Testis (tissue), 3 donors: ENCODE results near the gene PTPRT. TPM values are rescaled to one million over a fixed set of nuclear protein-coding genes. Genes with fewer than 3 reads are reported as not detected.

Experiments used
- DNase-seq: peaks from one replicate; pipeline ENCODE4 v3.0.0-alpha.2; 2019
- H3K27ac ChIP-seq, 2 donors: fragments of 200-600 bp; sonication (generic); one replicate each; pipeline ENCODE4 v1.5.1; 2019
- H3K27me3 ChIP-seq: fragments of 200-600 bp; sonication (generic); one replicate; pipeline ENCODE4 v1.5.1; 2019
- H3K36me3 ChIP-seq: fragments of 200-600 bp; sonication (generic); one replicate; pipeline ENCODE4 v1.5.1; 2017; ENCODE audit warnings: low read depth; ENCODE audit errors: missing control alignments
- H3K4me1 ChIP-seq: fragments of 200-600 bp; sonication (generic); one replicate; pipeline ENCODE4 v1.5.1; 2019
- H3K4me3 ChIP-seq, 2 donors: fragments of 200-600 bp; sonication (generic); one replicate each; pipeline ENCODE4 v1.5.1; 2017 to 2019
- H3K9me3 ChIP-seq: fragments of 200-600 bp; sonication (generic); one replicate; pipeline ENCODE4 v1.5.1; 2017
- POLR2A ChIP-seq: fragments of 450-650 bp; IDR thresholded peaks from one replicate; pipeline ENCODE4 v1.6.1; 2017; ENCODE audit warnings: antibody characterized with exemption, mild to moderate bottlenecking, moderate library complexity
- WGBS, 2 donors: methylation state at CpG; one replicate each; pipeline ENCODE4 v1.1.5; 2018; 5-methylcytosine and 5-hydroxymethylcytosine counted together
- intact Hi-C: fragments of 100-400 bp; cut with DNase I; formaldehyde crosslinking; loops from one replicate; pipeline ENCODE4 v1.15.1; 2023; ENCODE audit warnings: low total_unique reads
- polyA plus RNA-seq: library from polyadenylated mRNA; stranded (reverse); fragments of 350-450 nt; fragmentation: Illumina TruSeq; extraction: RNeasy Lipid Tissue Mini Kit (QIAGEN cat#74804); gene quantifications from one replicate; pipeline ENCODE4 v1.2.3, GENCODE V29; 2014; ENCODE audit warnings: low read depth, low replicate concordance; ENCODE audit not compliant: insufficient read depth
- total RNA-seq, 2 donors: library from RNA; depleted of rRNA; stranded (reverse); fragments of >200 nt; gene quantifications; one replicate each; pipeline ENCODE4 v1.2.3, GENCODE V29; 2016
- TF ChIP-seq, protein P1 (sequence below), 3 experiments: fragments of 450-650 bp in 2 of 3; fragments of 200-600 bp in 1 of 3; sonication (generic) in 1 of 3; IDR thresholded peaks; one replicate each; pipeline ENCODE4 v1.5.1; 2016 to 2019; ENCODE audit warnings: antibody characterized with exemption in 3 of 3, mild to moderate bottlenecking in 2 of 3, moderate library complexity in 1 of 3

Gene PTPRT
- total and polyA plus RNA-seq, 3 donors from 2014 or later: 2.3 to 2.5 (median 2.3) TPM

DNA sequence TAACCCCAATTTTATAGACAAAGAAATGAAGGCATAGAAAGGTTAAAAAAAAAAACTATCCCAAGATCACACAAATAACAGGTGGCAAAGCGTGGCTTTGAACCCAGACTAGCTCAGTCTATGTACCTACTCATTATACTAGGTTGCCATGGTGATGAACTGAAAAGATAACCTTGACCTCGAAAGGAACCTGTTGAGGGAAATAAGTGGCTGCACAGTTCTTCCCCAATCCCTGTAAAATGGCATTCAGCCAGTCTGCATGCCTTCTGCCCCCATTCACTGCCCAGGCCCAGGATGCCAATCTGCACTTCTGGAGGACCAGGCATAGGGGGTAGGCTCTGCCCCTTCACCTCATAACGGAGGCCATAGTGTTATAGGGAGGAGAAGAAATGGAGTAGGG, 295.2 kb downstream of the PTPRT start:
- Histone ChIP-seq H3K9me3 (no peaks in the 10 kb centered on the region), H3K36me3 (no peaks in the 10 kb centered on the region), H3K27me3 (no peaks in the 10 kb centered on the region), H3K4me1 (peaks cover 5% of the 10 kb centered on the region), H3K4me3 (no peak overlapping the region), H3K27ac (no peak overlapping the region)
- no peak for DNase-seq
- TF ChIP-seq, protein P1, sequence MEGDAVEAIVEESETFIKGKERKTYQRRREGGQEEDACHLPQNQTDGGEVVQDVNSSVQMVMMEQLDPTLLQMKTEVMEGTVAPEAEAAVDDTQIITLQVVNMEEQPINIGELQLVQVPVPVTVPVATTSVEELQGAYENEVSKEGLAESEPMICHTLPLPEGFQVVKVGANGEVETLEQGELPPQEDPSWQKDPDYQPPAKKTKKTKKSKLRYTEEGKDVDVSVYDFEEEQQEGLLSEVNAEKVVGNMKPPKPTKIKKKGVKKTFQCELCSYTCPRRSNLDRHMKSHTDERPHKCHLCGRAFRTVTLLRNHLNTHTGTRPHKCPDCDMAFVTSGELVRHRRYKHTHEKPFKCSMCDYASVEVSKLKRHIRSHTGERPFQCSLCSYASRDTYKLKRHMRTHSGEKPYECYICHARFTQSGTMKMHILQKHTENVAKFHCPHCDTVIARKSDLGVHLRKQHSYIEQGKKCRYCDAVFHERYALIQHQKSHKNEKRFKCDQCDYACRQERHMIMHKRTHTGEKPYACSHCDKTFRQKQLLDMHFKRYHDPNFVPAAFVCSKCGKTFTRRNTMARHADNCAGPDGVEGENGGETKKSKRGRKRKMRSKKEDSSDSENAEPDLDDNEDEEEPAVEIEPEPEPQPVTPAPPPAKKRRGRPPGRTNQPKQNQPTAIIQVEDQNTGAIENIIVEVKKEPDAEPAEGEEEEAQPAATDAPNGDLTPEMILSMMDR (IDR thresholded peaks at IDR 0.05): no peak
- TF ChIP-seq POLR2A: no peak
- intact Hi-C loops: no loop called here
- 79 to 81% methylated on average over 3 of the region's 3 CpGs for WGBS, 2 donors

DNA sequence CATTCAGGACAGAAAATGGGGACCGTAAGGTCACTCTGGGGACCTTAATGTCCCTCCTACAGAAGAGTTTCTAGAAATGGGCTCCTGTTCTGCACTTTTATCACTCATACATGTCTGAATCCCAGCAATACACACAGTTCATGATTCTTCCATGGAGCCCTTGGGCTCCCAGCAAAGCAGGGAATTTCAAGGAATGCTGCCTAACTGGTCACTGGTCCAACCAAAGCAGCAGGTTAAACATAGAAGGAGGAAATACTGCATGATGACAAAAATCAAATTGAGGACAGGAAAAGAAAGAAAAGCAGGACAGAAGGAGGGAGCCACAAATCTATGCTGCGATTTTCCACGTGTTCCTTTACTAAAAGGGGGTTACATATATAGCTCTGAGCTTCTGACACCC, 300.2 kb downstream of the PTPRT start:
- no peak for DNase-seq
- H3K9me3 ChIP-seq: no peaks in the 10 kb centered on the region
- TF ChIP-seq, protein P1 (IDR thresholded peaks at IDR 0.05): no peak
- TF ChIP-seq POLR2A: no peak
- H3K27ac ChIP-seq: no peak overlapping the region
- no peaks in the 10 kb centered on the region for H3K36me3 ChIP-seq
- 79 to 93% methylated on average over 3 of the region's 3 CpGs for WGBS, 2 donors
- intact Hi-C loops: no loop called here
- no peaks in the 10 kb centered on the region for H3K4me1 ChIP-seq
- no peaks in the 10 kb centered on the region for H3K27me3 ChIP-seq
- no peak overlapping the region for H3K4me3 ChIP-seq

DNA sequence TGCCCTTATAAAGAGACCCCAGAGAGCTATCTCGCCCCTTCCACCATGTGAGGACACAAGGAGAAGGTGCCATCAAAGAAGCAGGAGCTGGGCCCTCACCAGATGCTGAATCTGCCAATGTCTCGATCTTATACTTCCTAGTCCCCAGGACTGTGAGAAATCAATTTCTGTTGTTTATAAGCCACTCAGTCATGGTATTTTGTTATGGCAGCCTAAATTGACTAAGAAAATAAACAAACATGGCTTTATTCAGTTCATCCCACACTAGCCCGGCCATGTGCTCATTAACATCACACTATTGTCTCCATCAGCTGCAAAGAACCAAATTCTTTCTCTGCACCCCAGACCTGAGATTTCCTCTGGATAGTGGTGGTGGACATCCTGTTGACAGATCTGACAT, 302.4 kb downstream of the PTPRT start:
- TF ChIP-seq POLR2A: no peak
- TF ChIP-seq, protein P1 (IDR thresholded peaks at IDR 0.05): no peak
- H3K36me3 ChIP-seq: no peaks in the 10 kb centered on the region
- H3K27me3 ChIP-seq: no peaks in the 10 kb centered on the region
- DNase-seq: no peak
- no peaks in the 10 kb centered on the region for H3K4me1 ChIP-seq
- no peak overlapping the region for H3K27ac ChIP-seq
- H3K9me3 ChIP-seq: no peaks in the 10 kb centered on the region
- intact Hi-C loops: no loop called here
- 92 to 96% methylated on average over 3 of the region's 3 CpGs for WGBS, 2 donors
- H3K4me3 ChIP-seq: no peak overlapping the region

DNA sequence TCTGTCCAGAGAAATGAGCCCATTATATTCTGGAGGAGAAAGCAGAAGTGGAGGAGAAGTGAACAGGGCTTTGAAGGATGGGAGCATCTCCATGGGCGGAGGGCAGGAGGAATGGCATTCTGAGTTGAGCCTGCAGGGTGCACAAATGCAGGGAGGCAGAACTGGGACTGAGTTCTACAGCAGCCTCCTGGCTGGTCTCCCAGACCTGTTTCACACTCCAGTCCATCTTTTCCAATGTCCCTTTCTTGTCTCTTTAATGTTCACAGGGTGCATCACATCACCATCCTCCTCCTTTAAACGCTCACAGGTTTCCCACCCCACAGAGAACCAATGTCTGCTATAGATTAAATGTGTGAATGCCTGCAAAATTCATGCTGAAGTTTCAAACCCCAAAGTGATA, 302.9 kb downstream of the PTPRT start:
- intact Hi-C loops: no loop called here
- no peaks in the 10 kb centered on the region for H3K27me3 ChIP-seq
- no peaks in the 10 kb centered on the region for H3K4me1 ChIP-seq
- H3K27ac ChIP-seq: no peak overlapping the region
- no peaks in the 10 kb centered on the region for H3K36me3 ChIP-seq
- DNase-seq: no peak
- no peak overlapping the region for H3K4me3 ChIP-seq
- TF ChIP-seq, protein P1 (IDR thresholded peaks at IDR 0.05): no peak
- no peak for TF ChIP-seq POLR2A
- 79 to 82% methylated on average over 2 of the region's 2 CpGs for WGBS, 2 donors
- H3K9me3 ChIP-seq: no peaks in the 10 kb centered on the region

DNA sequence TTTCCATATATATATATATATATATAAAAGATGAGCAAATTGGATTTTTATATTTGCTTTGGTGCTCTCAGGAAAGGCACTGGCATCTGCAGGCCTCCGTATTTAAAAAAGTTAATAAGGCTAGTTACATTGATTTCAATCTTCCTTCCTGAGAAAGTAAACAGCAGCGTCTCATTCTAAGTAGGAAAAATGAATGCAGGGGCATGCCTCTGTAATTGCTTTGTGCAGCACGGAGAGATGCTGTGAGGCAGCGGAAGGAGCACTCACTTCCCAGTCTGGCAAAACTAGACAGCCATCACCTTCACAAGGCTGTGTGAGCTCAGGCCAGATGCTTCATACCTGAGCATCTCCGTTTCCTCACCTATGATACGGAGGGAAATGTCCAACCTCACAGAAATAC, 303.7 kb downstream of the PTPRT start:
- TF ChIP-seq, protein P1 (IDR thresholded peaks at IDR 0.05): no peak
- no peak for TF ChIP-seq POLR2A
- intact Hi-C loops: no loop called here
- WGBS, 2 donors: 83 to 84% methylated on average over 6 of the region's 6 CpGs
- Histone ChIP-seq H3K36me3 (no peaks in the 10 kb centered on the region), H3K27me3 (no peaks in the 10 kb centered on the region), H3K9me3 (no peaks in the 10 kb centered on the region), H3K4me3 (no peak overlapping the region), H3K4me1 (no peaks in the 10 kb centered on the region), H3K27ac (no peak overlapping the region)
- no peak for DNase-seq
